WTC11 (cell line): ENCODE measurements around the gene CNIH3. TPM values are rescaled to one million over a fixed set of nuclear protein-coding genes. Genes with fewer than 3 reads are reported as not detected.

ENCODE experiments used
- ATAC-seq: fragments of 200-7000 bp; cut with Tn5 transposase; 2 replicates; pipeline ENCODE4 v1.10.0; 2021; ENCODE audit warnings: mild to moderate bottlenecking, moderate library complexity
- CTCF ChIA-PET: fragments of 300-600 bp; sonication (Branson Sonifier 250); formaldehyde crosslinking; loops from one replicate; lab custom pipeline; 2021; ENCODE audit warnings: antibody characterized with exemption; lab: Charles Lee
- POLR2A ChIA-PET: fragments of 350-600 bp; sonication (Branson Sonifier 250); formaldehyde crosslinking; loops from one replicate; lab custom pipeline; 2021; ENCODE audit warnings: antibody characterized with exemption; lab: Charles Lee
- DNase-seq: peaks from one replicate; pipeline ENCODE4 v3.0.0; 2021; ENCODE audit warnings: low spot score
- H3K27ac Mint-ChIP-seq: 2 replicates; pipeline ENCODE4 v1.8.0; 2021; ENCODE audit warnings: mixed read lengths
- H3K27me3 Mint-ChIP-seq: 2 replicates; pipeline ENCODE4 v1.8.0; 2021; ENCODE audit warnings: low read depth, mild to moderate bottlenecking, moderate library complexity, mixed read lengths
- H3K36me3 Mint-ChIP-seq: 2 replicates; pipeline ENCODE4 v1.8.0; 2021; ENCODE audit warnings: mixed read lengths
- H3K4me1 Mint-ChIP-seq: 2 replicates; pipeline ENCODE4 v1.8.0; 2022; ENCODE audit warnings: mixed read lengths
- H3K4me3 Mint-ChIP-seq: 2 replicates; pipeline ENCODE4 v1.8.0; 2021; ENCODE audit warnings: mild to moderate bottlenecking, moderate library complexity, mixed read lengths
- H3K9me3 Mint-ChIP-seq: 2 replicates; pipeline ENCODE4 v1.8.0; 2021; ENCODE audit warnings: mixed read lengths
- FOXP1 ChIP-seq: sonication (generic); formaldehyde crosslinking; IDR thresholded peaks from 2 replicates; pipeline ENCODE4 v1.8.0; 2022; ENCODE audit warnings: missing genetic modification reagents, mild to moderate bottlenecking, moderate library complexity, borderline replicate concordance
- GRHL2 ChIP-seq: fragments of 250-450 bp; sonication (Bioruptor Pico); IDR thresholded peaks from 2 replicates; pipeline ENCODE4 v1.8.0; 2022; ENCODE audit warnings: mild to moderate bottlenecking, moderate library complexity; ENCODE audit not compliant: insufficient replicate concordance, severe bottlenecking
- GTF2I ChIP-seq: fragments of 250-450 bp; sonication (Bioruptor Pico); conservative IDR thresholded peaks from 2 replicates; pipeline ENCODE4 v1.4.0; 2021; ENCODE audit warnings: mild to moderate bottlenecking
- JUN ChIP-seq: sonication (generic); formaldehyde crosslinking; IDR thresholded peaks from 2 replicates; pipeline ENCODE4 v1.8.0; 2023; ENCODE audit warnings: mild to moderate bottlenecking, missing genetic modification reagents
- KAT7 ChIP-seq: sonication (generic); formaldehyde crosslinking; IDR thresholded peaks from 2 replicates; pipeline ENCODE4 v1.8.1; 2023; ENCODE audit warnings: missing genetic modification reagents, mild to moderate bottlenecking, borderline replicate concordance
- RELA ChIP-seq: sonication (generic); formaldehyde crosslinking; IDR thresholded peaks from 2 replicates; pipeline ENCODE4 v1.8.1; 2022; ENCODE audit warnings: missing genetic modification reagents, mild to moderate bottlenecking, borderline replicate concordance
- TCF7 ChIP-seq: sonication (generic); formaldehyde crosslinking; IDR thresholded peaks from 2 replicates; pipeline ENCODE4 v1.8.0; 2022; ENCODE audit warnings: mild to moderate bottlenecking, low read depth, missing genetic modification reagents, moderate library complexity
- TP53 ChIP-seq: sonication (generic); formaldehyde crosslinking; IDR thresholded peaks from 2 replicates; pipeline ENCODE4 v1.8.1; 2023; ENCODE audit warnings: mild to moderate bottlenecking, missing genetic modification reagents
- ZNF232 ChIP-seq: sonication (generic); formaldehyde crosslinking; IDR thresholded peaks from 2 replicates; pipeline ENCODE4 v1.8.0; 2022; ENCODE audit warnings: mild to moderate bottlenecking, missing genetic modification reagents
- ZNF263 ChIP-seq: sonication (generic); formaldehyde crosslinking; IDR thresholded peaks from 2 replicates; pipeline ENCODE4 v1.8.1; 2022; ENCODE audit warnings: low read depth, mild to moderate bottlenecking, moderate library complexity, missing genetic modification reagents
- ZNF396 ChIP-seq: fragments of 250-450 bp; sonication (Bioruptor Pico); IDR thresholded peaks from 2 replicates; pipeline ENCODE4 v1.8.0; 2021; ENCODE audit warnings: mild to moderate bottlenecking, moderate library complexity, borderline replicate concordance
- ZNF423 ChIP-seq: fragments of 250-450 bp; sonication (Bioruptor Pico); IDR thresholded peaks from 2 replicates; pipeline ENCODE4 v2.1.2; 2022; ENCODE audit warnings: mild to moderate bottlenecking, moderate library complexity
- total RNA-seq: library from RNA; stranded (reverse); gene quantifications from 3 replicates; pipeline ENCODE4 v1.2.3, GENCODE V29; 2021
- TF ChIP-seq, protein P1 (sequence below): sonication (generic); formaldehyde crosslinking; IDR thresholded peaks from 2 replicates; pipeline ENCODE4 v1.8.1; 2022; ENCODE audit warnings: mild to moderate bottlenecking, missing genetic modification reagents, moderate library complexity, borderline replicate concordance
- TF ChIP-seq, protein P2 (sequence below): fragments of 250-450 bp; sonication (Bioruptor Pico); IDR thresholded peaks from 2 replicates; pipeline ENCODE4 v1.9.0; 2021; ENCODE audit warnings: mild to moderate bottlenecking
- TF ChIP-seq, protein P3 (sequence below): sonication (generic); formaldehyde crosslinking; IDR thresholded peaks from 2 replicates; pipeline ENCODE4 v1.8.1; 2023; ENCODE audit warnings: mild to moderate bottlenecking, missing genetic modification reagents
- TF ChIP-seq, protein P4 (sequence below): fragments of 250-450 bp; sonication (Bioruptor Pico); IDR thresholded peaks from 2 replicates; pipeline ENCODE4 v1.9.0; 2021; ENCODE audit warnings: moderate library complexity, mild to moderate bottlenecking, inconsistent platforms, borderline replicate concordance
- TF ChIP-seq, protein P5 (sequence below): sonication (generic); formaldehyde crosslinking; IDR thresholded peaks from 2 replicates; pipeline ENCODE4 v1.8.0; 2022; ENCODE audit warnings: mild to moderate bottlenecking, missing genetic modification reagents
- TF ChIP-seq, protein P6 (sequence below): fragments of 250-450 bp; sonication (Bioruptor Pico); IDR thresholded peaks from 2 replicates; pipeline ENCODE4 v1.8.0; 2021; ENCODE audit warnings: mild to moderate bottlenecking

CNIH3 gene
- total RNA-seq, 1 experiment from 2014 or later, result 8.1 TPM

DNA sequence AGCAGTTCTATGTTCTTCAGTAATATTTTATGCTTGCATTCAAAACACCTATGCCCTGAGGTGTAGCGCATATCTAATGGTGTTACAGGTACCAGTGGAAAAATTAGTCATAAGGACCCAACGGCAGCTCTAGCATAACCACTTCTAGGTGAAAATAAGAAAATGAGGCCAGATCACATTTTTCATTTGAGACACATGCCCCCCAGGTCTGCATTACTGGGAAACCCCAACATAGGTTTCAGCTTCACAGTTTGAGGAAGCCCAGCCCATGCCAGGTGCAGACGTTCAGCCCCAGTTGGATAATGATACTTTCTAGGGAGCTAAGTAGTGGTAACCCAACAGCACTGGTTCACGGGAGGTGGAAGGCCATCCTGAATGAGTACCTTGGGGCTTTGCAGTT, 129.8 kb downstream of the CNIH3 start:
- ATAC-seq (no peak), DNase-seq (no peak)
- TF ChIP-seq, protein P1, sequence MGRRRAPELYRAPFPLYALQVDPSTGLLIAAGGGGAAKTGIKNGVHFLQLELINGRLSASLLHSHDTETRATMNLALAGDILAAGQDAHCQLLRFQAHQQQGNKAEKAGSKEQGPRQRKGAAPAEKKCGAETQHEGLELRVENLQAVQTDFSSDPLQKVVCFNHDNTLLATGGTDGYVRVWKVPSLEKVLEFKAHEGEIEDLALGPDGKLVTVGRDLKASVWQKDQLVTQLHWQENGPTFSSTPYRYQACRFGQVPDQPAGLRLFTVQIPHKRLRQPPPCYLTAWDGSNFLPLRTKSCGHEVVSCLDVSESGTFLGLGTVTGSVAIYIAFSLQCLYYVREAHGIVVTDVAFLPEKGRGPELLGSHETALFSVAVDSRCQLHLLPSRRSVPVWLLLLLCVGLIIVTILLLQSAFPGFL (CRISPR knock-in tag), result no peak
- TF ChIP-seq JUN (CRISPR knock-in tag) (no peak), GRHL2 (CRISPR knock-in tag) (no peak), GTF2I (CRISPR knock-in tag) (no peak)
- TF ChIP-seq, protein P2, sequence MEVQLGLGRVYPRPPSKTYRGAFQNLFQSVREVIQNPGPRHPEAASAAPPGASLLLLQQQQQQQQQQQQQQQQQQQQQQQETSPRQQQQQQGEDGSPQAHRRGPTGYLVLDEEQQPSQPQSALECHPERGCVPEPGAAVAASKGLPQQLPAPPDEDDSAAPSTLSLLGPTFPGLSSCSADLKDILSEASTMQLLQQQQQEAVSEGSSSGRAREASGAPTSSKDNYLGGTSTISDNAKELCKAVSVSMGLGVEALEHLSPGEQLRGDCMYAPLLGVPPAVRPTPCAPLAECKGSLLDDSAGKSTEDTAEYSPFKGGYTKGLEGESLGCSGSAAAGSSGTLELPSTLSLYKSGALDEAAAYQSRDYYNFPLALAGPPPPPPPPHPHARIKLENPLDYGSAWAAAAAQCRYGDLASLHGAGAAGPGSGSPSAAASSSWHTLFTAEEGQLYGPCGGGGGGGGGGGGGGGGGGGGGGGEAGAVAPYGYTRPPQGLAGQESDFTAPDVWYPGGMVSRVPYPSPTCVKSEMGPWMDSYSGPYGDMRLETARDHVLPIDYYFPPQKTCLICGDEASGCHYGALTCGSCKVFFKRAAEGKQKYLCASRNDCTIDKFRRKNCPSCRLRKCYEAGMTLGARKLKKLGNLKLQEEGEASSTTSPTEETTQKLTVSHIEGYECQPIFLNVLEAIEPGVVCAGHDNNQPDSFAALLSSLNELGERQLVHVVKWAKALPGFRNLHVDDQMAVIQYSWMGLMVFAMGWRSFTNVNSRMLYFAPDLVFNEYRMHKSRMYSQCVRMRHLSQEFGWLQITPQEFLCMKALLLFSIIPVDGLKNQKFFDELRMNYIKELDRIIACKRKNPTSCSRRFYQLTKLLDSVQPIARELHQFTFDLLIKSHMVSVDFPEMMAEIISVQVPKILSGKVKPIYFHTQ (CRISPR knock-in tag), result no peak
- TF ChIP-seq, protein P3, sequence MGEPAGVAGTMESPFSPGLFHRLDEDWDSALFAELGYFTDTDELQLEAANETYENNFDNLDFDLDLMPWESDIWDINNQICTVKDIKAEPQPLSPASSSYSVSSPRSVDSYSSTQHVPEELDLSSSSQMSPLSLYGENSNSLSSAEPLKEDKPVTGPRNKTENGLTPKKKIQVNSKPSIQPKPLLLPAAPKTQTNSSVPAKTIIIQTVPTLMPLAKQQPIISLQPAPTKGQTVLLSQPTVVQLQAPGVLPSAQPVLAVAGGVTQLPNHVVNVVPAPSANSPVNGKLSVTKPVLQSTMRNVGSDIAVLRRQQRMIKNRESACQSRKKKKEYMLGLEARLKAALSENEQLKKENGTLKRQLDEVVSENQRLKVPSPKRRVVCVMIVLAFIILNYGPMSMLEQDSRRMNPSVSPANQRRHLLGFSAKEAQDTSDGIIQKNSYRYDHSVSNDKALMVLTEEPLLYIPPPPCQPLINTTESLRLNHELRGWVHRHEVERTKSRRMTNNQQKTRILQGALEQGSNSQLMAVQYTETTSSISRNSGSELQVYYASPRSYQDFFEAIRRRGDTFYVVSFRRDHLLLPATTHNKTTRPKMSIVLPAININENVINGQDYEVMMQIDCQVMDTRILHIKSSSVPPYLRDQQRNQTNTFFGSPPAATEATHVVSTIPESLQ (CRISPR knock-in tag), result no peak
- TF ChIP-seq, protein P4, sequence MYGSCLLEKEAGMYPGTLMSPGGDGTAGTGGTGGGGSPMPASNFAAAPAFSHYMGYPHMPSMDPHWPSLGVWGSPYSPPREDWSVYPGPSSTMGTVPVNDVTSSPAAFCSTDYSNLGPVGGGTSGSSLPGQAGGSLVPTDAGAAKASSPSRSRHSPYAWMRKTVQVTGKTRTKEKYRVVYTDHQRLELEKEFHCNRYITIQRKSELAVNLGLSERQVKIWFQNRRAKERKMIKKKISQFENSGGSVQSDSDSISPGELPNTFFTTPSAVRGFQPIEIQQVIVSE, result no peak
- TF ChIP-seq, protein P5, sequence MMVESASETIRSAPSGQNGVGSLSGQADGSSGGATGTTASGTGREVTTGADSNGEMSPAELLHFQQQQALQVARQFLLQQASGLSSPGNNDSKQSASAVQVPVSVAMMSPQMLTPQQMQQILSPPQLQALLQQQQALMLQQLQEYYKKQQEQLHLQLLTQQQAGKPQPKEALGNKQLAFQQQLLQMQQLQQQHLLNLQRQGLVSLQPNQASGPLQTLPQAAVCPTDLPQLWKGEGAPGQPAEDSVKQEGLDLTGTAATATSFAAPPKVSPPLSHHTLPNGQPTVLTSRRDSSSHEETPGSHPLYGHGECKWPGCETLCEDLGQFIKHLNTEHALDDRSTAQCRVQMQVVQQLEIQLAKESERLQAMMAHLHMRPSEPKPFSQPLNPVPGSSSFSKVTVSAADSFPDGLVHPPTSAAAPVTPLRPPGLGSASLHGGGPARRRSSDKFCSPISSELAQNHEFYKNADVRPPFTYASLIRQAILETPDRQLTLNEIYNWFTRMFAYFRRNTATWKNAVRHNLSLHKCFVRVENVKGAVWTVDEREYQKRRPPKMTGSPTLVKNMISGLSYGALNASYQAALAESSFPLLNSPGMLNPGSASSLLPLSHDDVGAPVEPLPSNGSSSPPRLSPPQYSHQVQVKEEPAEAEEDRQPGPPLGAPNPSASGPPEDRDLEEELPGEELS, result no peak
- TF ChIP-seq, protein P6, sequence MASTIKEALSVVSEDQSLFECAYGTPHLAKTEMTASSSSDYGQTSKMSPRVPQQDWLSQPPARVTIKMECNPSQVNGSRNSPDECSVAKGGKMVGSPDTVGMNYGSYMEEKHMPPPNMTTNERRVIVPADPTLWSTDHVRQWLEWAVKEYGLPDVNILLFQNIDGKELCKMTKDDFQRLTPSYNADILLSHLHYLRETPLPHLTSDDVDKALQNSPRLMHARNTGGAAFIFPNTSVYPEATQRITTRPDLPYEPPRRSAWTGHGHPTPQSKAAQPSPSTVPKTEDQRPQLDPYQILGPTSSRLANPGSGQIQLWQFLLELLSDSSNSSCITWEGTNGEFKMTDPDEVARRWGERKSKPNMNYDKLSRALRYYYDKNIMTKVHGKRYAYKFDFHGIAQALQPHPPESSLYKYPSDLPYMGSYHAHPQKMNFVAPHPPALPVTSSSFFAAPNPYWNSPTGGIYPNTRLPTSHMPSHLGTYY (CRISPR knock-in tag), result no peak
- Mint-ChIP-seq H3K9me3 (no peaks in the 10 kb centered on the region), H3K27me3 (no peaks in the 10 kb centered on the region; the same call in 1 of the 2 replicates), H3K4me1 (peaks cover 6% of the 10 kb centered on the region; the same call in 1 of the 2 replicates), H3K36me3 (no peaks in the 10 kb centered on the region), H3K4me3 (no peak overlapping the region), H3K27ac (no peak overlapping the region)
- ChIA-PET POLR2A (interaction anchor here (1.0 kb wide), 1 partner anchor 9 kb away, joined by 3 read pairs; no protein-coding TSS in a partner anchor), CTCF (interaction anchor here (1.0 to 1.7 kb wide), 2 partner anchors 9 to 11 kb away, joined by 4 to 5 read pairs; no protein-coding TSS in a partner anchor)

DNA sequence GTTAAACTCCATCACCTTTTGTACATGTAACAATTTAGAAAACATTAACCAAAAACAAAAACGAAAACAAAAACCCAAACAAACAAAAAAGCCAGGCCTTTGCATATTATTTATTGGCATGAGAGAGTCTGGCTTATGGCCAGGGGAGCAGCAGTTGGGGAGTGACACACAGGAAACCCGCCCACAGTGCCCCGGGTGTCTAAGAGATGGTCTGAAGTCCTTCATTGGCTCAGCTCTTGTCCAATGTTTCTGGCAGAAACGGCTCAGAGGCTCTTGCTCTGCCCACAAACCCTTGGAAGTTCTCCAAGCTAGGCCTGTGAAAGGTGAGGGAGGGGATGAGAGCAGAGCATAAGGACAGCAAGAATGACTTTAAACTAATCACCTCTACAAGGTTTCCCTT, 131.5 kb downstream of the CNIH3 start:
- Mint-ChIP-seq H3K4me3 (no peak overlapping the region), H3K27ac (no peak overlapping the region), H3K27me3 (no peaks in the 10 kb centered on the region; the same call in 1 of the 2 replicates), H3K4me1 (peaks cover 6% of the 10 kb centered on the region; the same call in 1 of the 2 replicates), H3K9me3 (no peaks in the 10 kb centered on the region), H3K36me3 (no peaks in the 10 kb centered on the region)
- POLR2A ChIA-PET, result no interaction called here
- DNase-seq (no peak), ATAC-seq (no peak)
- TF ChIP-seq TP53 (CRISPR knock-in tag) (no peak), FOXP1 (CRISPR knock-in tag) (no peak), ZNF232 (CRISPR knock-in tag) (no peak), ZNF263 (CRISPR knock-in tag) (no peak), RELA (CRISPR knock-in tag) (no peak), ZNF396 (no peak), TCF7 (CRISPR knock-in tag) (no peak), ZNF423 (no peak), KAT7 (CRISPR knock-in tag) (no peak)
- TF ChIP-seq, protein P1 (CRISPR knock-in tag), result no peak
- CTCF ChIA-PET, result interaction anchor here (0.9 to 1.0 kb wide), 2 partner anchors 8 to 28 kb away, joined by 3 to 7 read pairs; no protein-coding TSS in a partner anchor
